HS-27A (cell line): ENCODE results near the gene CACNG5.
"Not testable (repeated sequence)": the region's sequence is repeated elsewhere in the genome, so short reads cannot be mapped to it uniquely, and the experiment has no call there.

Experiments used
- DNase-seq: peaks from one replicate; pipeline ENCODE4 v3.0.0-alpha.2; 2012; ENCODE audit warnings: low read depth, missing footprints

The CACNG5 gene

DNA sequence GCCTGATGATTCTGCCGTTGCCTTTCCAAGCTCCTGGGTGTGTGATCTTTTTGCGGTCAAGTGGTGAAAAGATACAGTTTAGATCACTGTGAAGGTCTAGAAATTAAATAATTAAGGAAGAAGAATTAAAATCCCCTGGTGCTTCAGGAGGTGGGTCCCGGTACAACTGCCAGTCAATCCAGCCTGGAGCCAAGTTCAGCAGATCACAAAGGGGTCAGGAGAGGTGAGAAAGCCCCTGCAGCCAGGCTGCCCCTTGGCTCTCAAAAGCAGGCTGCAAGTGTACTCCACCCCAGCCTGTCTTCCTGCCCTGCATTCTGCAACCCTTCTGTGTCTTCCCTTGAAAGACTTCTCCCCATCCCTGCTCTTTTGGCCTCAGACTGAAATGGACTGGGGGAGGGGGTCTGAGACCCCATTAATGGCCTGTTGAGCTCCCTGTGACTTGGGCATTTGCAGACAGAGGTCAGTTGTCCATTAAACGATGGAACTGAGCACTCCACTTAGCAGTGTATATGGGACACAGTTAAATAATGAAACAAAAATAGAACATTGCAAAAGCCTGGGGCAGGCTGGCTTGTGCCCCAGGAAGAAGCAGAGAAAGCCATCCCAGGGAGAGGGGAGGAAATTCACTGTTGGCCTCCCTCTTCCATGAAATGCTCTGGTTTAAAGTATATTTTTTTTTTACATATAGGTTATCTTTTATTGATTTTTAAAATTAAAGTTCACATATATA is 15.1 kb downstream of the CACNG5 start:
- DNase-seq: no peak

GRCh38 chr17:66850692-66851091 is 15.8 kb downstream of the CACNG5 start:
- no peak for DNase-seq

- no peak for DNase-seq
Measured at GRCh38 chr17:66855204-66855603, 20.3 kb downstream of the CACNG5 start.

DNA sequence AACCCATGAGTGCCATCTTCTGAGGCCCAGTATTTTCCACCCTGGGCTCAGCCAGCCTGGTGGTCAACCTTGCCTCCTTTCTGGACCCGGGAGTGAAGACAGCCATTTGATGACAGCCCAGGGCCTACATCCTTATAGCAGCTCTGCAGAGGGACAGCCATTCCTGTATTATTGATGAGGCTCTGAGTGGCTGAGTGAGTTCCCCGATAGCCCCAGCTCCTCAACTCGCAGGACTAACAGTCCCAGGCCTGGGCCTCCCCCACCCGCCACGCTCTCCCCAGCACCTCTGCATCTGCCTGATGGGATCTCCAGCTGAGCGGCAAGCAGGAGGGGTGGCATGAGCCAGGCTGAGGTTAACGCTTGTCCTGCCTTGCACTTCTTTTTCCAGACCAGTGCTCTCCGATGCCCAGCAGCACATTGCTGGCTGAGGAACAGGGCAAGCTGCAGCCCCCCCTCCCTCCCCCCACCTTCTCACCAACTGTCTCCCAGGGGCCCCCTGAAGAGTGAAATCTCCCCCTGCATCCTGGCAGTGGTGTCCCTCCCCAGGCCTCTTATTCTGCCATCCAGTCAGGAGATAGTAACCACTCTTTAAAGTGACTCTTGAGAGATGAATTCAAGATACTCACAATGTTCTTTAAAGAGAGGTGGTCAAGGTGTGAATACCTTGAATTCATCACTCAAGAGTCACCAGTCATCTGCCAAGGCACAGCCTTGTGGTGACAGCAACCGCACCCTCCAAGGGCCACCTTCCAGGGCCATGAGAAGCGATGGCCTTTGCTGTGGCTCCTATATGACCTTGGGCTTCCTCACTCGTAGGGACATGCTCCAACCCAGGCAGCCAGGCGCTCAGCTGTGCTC is 23.5 kb downstream of the CACNG5 start:
- no peak for DNase-seq

GRCh38 chr17:66859353-66859752 is 24.4 kb downstream of the CACNG5 start:
- no peak for DNase-seq

DNA sequence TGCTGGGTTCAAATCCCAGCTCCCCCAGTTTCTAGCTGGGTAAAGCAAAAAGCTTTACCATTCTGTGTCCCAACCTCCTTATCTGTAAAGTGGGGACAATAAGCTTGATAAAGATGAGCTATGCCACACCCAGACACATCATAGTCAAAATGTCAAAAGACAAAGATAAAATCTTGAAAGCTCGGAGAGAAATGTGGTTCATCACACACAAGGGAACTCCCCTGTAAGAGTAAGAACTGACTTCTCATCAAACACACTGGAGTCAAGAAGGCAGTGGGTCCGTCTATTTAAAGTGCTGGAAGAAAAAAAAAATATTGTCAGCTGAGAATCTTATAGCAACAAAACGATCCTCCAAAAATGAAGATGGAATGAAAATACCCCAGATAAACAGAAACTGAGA is 25.3 kb downstream of the CACNG5 start:
- DNase-seq: no peak

DNA sequence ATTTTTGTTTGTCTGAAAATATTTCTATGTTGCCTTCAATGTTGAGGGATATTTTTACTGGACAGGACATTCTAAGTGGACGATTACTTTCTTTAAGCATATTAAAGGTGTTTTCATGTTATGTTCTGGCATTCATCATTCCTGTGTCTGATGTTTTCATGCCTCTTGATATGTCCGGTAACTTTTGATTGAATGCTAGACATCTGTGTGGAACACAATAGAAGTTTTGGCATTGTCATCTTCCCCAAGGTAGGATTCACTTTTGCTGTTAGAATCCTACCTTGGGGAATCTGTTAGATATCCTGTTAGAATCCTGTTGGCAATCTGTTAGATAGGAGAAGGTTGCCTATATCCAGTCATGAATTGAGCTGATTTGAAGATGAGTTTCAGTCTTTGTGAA is 28.9 kb downstream of the CACNG5 start:
- DNase-seq: no peak

- no peak for DNase-seq
Measured at GRCh38 chr17:66865151-66865550, 30.2 kb downstream of the CACNG5 start.

DNA sequence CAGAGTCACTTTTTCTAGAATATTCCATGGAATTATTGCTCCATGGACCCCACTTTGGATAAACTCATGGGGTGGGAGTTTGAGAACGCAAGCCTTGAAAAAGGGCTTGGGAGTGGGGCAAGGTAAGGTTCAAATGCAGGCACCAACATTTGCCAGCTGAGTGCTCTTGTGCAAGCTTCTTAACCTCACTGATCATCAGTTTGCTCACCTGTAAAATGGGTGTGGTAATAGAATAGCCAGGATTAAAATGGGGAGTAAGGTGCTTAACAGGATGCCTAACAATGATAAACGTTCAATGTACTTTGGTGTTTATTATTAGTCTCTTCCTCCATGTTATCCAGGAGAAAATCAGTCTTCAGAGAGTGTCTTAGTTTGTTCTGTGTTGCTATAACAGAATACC is 39.0 kb downstream of the CACNG5 start:
- no peak for DNase-seq

DNA sequence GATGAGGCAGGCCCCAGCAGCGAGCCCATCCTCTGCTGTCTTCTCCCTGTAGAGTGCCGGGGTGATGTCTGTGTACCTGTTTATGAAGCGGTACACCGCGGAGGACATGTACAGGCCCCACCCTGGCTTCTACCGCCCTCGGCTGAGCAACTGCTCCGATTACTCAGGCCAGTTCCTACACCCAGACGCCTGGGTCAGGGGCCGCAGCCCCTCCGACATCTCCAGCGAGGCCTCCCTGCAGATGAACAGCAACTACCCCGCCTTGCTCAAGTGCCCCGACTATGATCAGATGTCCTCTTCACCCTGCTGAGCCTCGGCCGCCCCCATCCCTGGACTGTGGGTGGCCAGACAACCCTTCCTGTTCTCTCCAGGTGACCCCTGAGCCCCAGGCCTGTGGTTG is 50.0 kb downstream of the CACNG5 start:
- DNase-seq: no peak

DNA sequence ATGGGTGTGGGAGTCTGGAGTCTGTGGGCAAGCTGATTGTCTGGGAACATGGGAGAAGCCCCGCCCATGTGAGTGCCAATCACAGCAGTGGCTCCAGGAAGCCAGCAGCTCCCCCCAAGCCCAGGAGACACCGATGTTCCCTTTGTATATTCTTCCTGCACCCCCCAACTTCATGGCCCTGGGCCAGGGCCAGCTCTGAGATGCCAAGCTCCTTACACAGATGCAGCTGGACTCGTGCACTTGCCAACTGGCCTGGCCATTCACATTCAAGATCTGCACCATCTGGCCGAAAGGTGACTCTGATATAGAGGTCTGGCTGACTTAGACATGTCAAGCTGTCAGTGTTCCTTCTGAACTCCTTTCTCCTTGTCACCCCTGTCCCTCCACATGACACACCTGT is 50.5 kb downstream of the CACNG5 start:
- no peak for DNase-seq

- no peak for DNase-seq
Measured at GRCh38 chr17:66889480-66890230, 54.7 kb downstream of the CACNG5 start.

DNA sequence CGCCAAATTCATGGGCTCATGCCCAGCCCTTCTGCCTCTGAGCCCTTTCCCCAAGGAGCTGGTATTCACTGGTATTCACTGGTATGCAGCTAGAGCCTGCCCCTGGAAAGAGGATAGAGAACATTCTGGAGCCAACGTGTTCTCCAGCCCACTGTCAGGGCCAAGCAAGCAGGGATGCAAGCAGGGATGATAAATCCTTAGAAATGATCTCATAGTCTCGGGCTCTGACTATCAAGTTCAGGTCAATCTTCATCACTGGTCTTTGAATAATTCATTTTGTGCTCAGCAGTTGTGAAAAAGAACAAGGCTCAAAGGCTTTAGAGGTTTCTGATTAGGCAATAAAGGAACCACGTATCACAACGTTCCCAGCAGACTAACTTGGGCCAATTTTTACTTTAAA is 57.3 kb downstream of the CACNG5 start:
- no peak for DNase-seq

- no peak for DNase-seq
Measured at GRCh38 chr17:66893382-66893781, 58.5 kb downstream of the CACNG5 start.

- no peak for DNase-seq
Measured at GRCh38 chr17:66893863-66894262, 58.9 kb downstream of the CACNG5 start.

- DNase-seq: no peak
Measured at GRCh38 chr17:66897141-66897540, 62.2 kb downstream of the CACNG5 start.

- no peak for DNase-seq
Measured at GRCh38 chr17:66898536-66898935, 63.6 kb downstream of the CACNG5 start.

GRCh38 chr17:66900126-66901010 is 65.5 kb downstream of the CACNG5 start:
- DNase-seq: no peak

GRCh38 chr17:66903296-66903695 is 68.4 kb downstream of the CACNG5 start:
- DNase-seq: not testable (repeated sequence)

DNA sequence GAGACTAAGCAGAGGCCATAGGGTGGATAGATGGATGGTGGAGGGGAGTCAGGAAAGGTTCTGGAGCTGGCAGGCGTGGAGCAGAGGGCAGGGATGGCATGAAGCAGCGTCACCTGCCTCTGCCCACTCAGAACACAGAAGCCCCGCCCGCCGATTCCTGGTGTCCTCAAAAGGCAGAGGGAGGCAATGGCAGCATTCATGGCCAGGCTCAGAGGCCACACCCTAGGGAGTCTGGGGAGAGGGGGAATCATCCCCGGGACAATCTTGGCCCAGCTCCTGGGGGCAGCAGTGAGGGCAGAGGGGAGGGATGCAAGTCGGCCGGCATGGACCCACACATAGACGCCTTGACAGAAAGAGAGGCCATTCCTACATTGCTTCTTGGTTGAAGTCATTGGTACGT is 68.9 kb downstream of the CACNG5 start:
- no peak for DNase-seq

DNA sequence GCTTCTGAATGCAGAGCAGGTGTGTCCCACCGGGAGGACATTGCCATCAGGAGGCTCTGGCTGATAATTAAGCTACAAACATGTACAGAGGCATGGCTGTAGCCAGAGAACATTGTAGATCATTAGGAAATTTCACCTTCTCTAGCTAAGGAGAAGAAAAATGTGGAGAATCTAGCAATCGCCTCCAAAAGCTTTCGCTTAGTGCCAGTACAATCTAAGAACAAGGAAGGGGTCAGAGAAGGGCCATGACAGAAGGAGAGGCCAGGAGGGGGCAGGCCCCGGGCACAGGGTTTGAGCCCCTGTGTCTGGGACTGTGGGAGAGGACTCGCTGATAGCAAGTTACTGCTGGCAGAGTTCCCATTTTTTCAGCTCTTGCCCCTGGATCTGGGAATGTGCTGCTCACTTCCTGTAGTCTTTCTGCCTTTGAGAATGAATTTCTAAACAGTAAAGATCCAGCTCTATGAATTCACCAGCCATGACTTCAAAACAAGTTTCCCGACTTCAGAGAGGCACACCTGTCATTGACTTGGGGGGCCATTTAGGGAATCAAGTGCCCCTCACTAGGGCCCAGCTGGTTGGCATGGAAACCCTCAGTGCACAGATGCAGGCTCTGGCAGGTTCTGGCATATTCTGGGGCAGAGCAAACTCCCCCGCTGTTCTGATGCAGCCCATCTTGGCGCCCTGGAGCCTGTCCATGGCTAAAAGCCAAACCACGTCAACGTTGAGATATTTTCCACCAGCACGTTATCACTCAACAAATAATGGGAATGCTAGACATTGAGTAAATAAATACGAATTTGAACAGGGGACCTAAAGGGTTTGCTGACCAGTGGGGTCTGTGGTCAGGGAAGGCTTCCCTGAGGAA is 70.1 kb downstream of the CACNG5 start:
- peak; percentile 33 for DNase-seq
